Endothelial cell of umbilical vein (primary cell): ENCODE results near the gene PLEKHG5.

ENCODE experiments used
- JUN ChIP-seq: IDR thresholded peaks from 2 replicates; pipeline ENCODE4 v1.6.1; 2011; ENCODE audit warnings: borderline replicate concordance, low read depth; ENCODE audit not compliant: insufficient read length, insufficient read depth
- MYC ChIP-seq: IDR thresholded peaks from one replicate; pipeline ENCODE4 v1.6.1; 2011; ENCODE audit warnings: mild to moderate bottlenecking, low read depth, low read length
- POLR2A ChIP-seq: IDR thresholded peaks from 2 replicates; pipeline ENCODE4 v1.6.1; 2012; ENCODE audit warnings: low read depth, mild to moderate bottlenecking, control low read depth, low read length
- POLR2AphosphoS5 ChIP-seq: IDR thresholded peaks from 2 replicates; pipeline ENCODE4 v1.6.1; 2012; ENCODE audit warnings: low read depth, mild to moderate bottlenecking, control low read depth, low read length, moderate library complexity; ENCODE audit not compliant: insufficient read depth
- TF ChIP-seq, protein P1 (sequence below), 2 donors: IDR thresholded peaks; 1 replicate in 1 of 2; 2 replicates in 1 of 2; pipeline ENCODE4 v1.5.1; 2011; ENCODE audit warnings: low read length in 2 of 2, mild to moderate bottlenecking in 2 of 2, moderate library complexity in 2 of 2, control low read depth in 1 of 2, inconsistent platforms in 1 of 2, low read depth in 1 of 2; ENCODE audit not compliant: insufficient read depth in 1 of 2; ENCODE audit errors: extremely low read depth in 1 of 2
- TF ChIP-seq, protein P2 (sequence below): IDR thresholded peaks from 2 replicates; pipeline ENCODE4 v1.6.1; 2011; ENCODE audit not compliant: insufficient read depth, insufficient read length

DNA sequence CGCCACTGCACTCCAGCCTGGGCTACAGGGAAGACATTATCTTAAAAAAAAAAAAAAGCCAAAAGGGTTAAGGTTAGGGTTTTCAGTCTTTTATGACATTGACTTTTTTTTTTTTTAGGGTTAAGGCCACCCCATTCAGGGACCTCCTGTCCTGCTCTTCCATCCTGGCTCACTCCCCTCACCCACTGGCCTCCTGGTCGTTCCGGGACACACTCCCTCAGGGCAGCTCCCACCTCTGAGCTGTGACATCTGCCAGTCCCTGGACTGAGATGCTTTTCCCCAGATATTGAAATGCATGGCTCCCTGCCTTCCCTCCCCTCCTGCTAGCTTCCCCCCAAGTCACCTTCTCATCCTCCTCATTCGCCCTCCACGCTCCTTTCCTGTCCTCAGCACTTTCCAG lies 9.6 kb downstream of the PLEKHG5 start:
- TF ChIP-seq, protein P1, sequence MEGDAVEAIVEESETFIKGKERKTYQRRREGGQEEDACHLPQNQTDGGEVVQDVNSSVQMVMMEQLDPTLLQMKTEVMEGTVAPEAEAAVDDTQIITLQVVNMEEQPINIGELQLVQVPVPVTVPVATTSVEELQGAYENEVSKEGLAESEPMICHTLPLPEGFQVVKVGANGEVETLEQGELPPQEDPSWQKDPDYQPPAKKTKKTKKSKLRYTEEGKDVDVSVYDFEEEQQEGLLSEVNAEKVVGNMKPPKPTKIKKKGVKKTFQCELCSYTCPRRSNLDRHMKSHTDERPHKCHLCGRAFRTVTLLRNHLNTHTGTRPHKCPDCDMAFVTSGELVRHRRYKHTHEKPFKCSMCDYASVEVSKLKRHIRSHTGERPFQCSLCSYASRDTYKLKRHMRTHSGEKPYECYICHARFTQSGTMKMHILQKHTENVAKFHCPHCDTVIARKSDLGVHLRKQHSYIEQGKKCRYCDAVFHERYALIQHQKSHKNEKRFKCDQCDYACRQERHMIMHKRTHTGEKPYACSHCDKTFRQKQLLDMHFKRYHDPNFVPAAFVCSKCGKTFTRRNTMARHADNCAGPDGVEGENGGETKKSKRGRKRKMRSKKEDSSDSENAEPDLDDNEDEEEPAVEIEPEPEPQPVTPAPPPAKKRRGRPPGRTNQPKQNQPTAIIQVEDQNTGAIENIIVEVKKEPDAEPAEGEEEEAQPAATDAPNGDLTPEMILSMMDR (IDR thresholded peaks at IDR 0.05; ENCODE audit: extremely low read depth in 1 of 2, insufficient read depth in 1 of 2, low read depth in 1 of 2, low read length in 2 of 2) = no peak
- TF ChIP-seq POLR2AphosphoS5 (no peak), JUN (no peak), POLR2A (no peak), MYC (no peak)
- TF ChIP-seq, protein P2, sequence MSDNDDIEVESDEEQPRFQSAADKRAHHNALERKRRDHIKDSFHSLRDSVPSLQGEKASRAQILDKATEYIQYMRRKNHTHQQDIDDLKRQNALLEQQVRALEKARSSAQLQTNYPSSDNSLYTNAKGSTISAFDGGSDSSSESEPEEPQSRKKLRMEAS = no peak
